HAP-1 (cell line): ENCODE data around the gene DDA1.

Experiments
- DNase-seq, 2 experiments: peaks; one replicate each; pipeline ENCODE4 v3.0.0-alpha.2; 2016 to 2020; ENCODE audit warnings: low spot score in 2 of 2
- H3K27me3 ChIP-seq: fragments of 250-450 bp; sonication (Bioruptor Pico); 2 replicates; pipeline ENCODE4 v1.5.1; 2020; ENCODE audit warnings: low read depth, mild to moderate bottlenecking, moderate library complexity
- H3K36me3 ChIP-seq: fragments of 250-450 bp; sonication (Bioruptor Pico); replicated peaks from 2 replicates; pipeline ENCODE4 v1.5.1; 2020; ENCODE audit warnings: mild to moderate bottlenecking
- H3K4me1 ChIP-seq: fragments of 250-450 bp; sonication (Bioruptor Pico); 2 replicates; pipeline ENCODE4 v1.5.1; 2020; ENCODE audit warnings: mild to moderate bottlenecking
- H3K4me3 ChIP-seq: fragments of 250-450 bp; sonication (Bioruptor Pico); 2 replicates; pipeline ENCODE4 v1.5.1; 2020; ENCODE audit warnings: mild to moderate bottlenecking, moderate library complexity
- H3K9me3 ChIP-seq: fragments of 250-450 bp; sonication (Bioruptor Pico); 2 replicates; pipeline ENCODE4 v1.5.1; 2020; ENCODE audit warnings: mild to moderate bottlenecking, moderate library complexity
- in situ Hi-C: fragments of 300-500 bp; cut with MboI; formaldehyde crosslinking; loops from 3 replicates; pipeline ENCODE4 v1.14.3; 2020; ENCODE audit warnings: low sequenced_read_pairs, inconsistent platforms, mixed read lengths

The DDA1 gene

DNA sequence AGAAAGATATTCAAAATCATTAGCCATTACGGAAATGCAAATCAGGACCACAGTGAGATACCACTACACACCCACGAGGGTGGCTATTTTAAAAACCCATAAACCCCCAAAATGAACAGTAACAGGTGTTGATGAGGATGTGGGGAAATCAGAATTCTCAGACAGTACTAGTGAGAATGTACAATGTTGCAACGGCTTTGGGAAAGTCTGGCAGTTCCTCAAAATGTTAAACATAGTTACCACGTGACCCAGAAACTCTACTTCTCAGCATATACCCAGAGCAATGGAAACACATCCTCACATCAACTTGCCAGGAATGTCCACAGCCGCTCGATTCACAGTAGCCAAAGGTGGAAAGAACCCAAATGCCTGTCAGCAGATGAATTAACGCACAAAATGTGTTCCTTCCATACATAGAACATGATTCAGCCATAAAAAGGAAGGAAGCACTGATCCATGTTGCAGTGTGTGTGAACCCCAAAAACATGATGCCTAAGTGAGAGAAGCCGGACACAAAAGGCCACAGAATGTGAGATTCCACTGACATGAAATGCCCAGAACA, 60.7 kb downstream of the DDA1 start:
- in situ Hi-C loops, result no loop called here
- no peaks in the 10 kb centered on the region for H3K4me1 ChIP-seq
- DNase-seq, result no peak
- H3K4me3 ChIP-seq, result no peak overlapping the region
- no peaks in the 10 kb centered on the region for H3K36me3 ChIP-seq
- no peaks in the 10 kb centered on the region for H3K9me3 ChIP-seq
- no peaks in the 10 kb centered on the region for H3K27me3 ChIP-seq
